IMR-90 (cell line): ENCODE results near the gene TXNDC9.

Experiments
- MAZ ChIP-seq: IDR thresholded peaks from 2 replicates; pipeline ENCODE4 v1.6.1; 2012; ENCODE audit warnings: low read depth, mild to moderate bottlenecking, low read length, improper control_type of control experiment, moderate library complexity, borderline replicate concordance
- TF ChIP-seq, protein P1 (sequence below): conservative IDR thresholded peaks from 2 replicates; pipeline ENCODE4 v1.5.1; 2012; ENCODE audit warnings: mild to moderate bottlenecking, low read depth, low read length, improper control_type of control experiment

DNA sequence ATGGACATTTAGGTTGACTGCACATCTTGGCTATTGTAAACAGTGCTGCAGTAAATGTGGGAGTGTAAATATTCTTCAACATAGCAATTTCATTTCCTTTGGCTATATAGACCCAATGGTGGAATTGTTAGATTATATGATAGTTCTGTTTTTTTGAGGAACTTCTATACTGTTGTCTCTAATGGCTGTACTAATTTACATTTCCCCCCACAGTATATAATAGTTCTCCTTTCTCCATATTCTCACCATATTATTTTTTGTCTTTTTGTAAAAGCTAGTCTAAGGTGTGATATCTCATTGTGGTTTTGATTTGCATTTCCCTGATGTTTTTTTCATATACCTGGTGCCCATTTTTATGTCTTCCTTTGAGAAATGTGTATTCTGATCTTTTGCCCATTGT lies 14.1 kb upstream of the TXNDC9 start:
- TF ChIP-seq, protein P1, sequence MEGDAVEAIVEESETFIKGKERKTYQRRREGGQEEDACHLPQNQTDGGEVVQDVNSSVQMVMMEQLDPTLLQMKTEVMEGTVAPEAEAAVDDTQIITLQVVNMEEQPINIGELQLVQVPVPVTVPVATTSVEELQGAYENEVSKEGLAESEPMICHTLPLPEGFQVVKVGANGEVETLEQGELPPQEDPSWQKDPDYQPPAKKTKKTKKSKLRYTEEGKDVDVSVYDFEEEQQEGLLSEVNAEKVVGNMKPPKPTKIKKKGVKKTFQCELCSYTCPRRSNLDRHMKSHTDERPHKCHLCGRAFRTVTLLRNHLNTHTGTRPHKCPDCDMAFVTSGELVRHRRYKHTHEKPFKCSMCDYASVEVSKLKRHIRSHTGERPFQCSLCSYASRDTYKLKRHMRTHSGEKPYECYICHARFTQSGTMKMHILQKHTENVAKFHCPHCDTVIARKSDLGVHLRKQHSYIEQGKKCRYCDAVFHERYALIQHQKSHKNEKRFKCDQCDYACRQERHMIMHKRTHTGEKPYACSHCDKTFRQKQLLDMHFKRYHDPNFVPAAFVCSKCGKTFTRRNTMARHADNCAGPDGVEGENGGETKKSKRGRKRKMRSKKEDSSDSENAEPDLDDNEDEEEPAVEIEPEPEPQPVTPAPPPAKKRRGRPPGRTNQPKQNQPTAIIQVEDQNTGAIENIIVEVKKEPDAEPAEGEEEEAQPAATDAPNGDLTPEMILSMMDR = no peak
- TF ChIP-seq MAZ = no peak
